Chondrocyte (in vitro differentiated cells): ENCODE results near the gene TMED4. TPM values are rescaled to one million over a fixed set of nuclear protein-coding genes. Genes with fewer than 3 reads are reported as not detected.

ENCODE experiments used
- DNase-seq: peaks from one replicate; pipeline ENCODE4 v3.0.0; 2021; ENCODE audit warnings: mixed read lengths, low spot score
- H3K27ac Mint-ChIP-seq: one replicate; pipeline ENCODE4 v1.8.0; 2021; ENCODE audit warnings: mild to moderate bottlenecking, moderate library complexity, mixed read lengths; ENCODE audit not compliant: unreplicated experiment
- H3K27me3 Mint-ChIP-seq: 2 replicates; pipeline ENCODE4 v1.8.0; 2021; ENCODE audit warnings: low read depth, mixed read lengths
- H3K36me3 Mint-ChIP-seq: 2 replicates; pipeline ENCODE4 v1.8.0; 2021; ENCODE audit warnings: low read depth, mixed read lengths
- H3K4me1 Mint-ChIP-seq: 2 replicates; pipeline ENCODE4 v1.8.0; 2021; ENCODE audit warnings: low read depth, mild to moderate bottlenecking, mixed read lengths
- H3K4me3 Mint-ChIP-seq: one replicate; pipeline ENCODE4 v1.8.0; 2021; ENCODE audit warnings: mild to moderate bottlenecking, moderate library complexity, mixed read lengths; ENCODE audit not compliant: unreplicated experiment
- H3K9me3 Mint-ChIP-seq: 2 replicates; pipeline ENCODE4 v1.8.0; 2021; ENCODE audit warnings: low read depth, mixed read lengths
- total RNA-seq: library from RNA; stranded (reverse); gene quantifications from 3 replicates; pipeline ENCODE4 v1.2.1, GENCODE V29; 2021
- TF ChIP-seq, protein P1 (sequence below): fragments of 200-600 bp; sonication (generic); IDR thresholded peaks from 2 replicates; pipeline ENCODE4 v1.5.0; 2021; ENCODE audit warnings: antibody characterized with exemption, mild to moderate bottlenecking, moderate library complexity

TMED4 gene
- total RNA-seq, 1 donor from 2014 or later = 55.1 TPM

DNA sequence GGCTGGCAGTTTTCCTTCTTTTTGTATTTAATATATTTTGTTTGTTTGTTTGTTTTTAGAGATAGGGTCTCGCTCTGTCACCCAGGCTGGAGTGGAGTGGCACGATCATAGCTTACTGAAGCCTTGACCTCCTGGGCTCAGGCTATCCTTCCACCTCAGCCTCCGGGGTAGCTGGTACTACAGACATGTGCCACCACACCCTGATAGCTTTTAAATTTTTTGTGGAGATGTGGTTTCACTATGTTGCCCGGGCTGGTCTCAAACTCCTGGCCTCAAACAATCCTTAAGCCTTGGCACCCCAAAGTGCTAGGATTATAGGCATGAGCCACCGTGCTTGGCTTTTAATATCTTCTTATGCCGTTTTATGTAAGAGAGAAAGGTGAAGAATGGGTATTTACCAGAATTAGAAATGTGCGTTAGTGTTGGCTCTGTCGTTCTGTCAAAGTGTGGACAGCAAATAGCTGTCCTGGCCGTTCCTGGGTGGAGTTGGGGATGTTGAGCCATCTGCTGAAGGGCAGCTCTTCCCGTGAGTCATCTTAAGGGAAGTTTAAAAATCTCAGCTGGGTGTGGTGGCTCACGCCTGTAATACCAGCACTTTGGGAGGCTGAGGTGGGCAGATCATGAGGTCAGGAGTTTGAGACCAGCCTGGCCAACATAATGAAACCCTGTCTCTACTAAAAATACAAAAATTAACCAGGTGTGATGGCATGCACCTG lies 39.2 kb upstream of the TMED4 start:
- Mint-ChIP-seq H3K27me3 (no peaks in the 10 kb centered on the region), H3K9me3 (no peaks in the 10 kb centered on the region), H3K4me3 (no peak overlapping the region), H3K27ac (peak overlapping the region; percentile 54), H3K36me3 (no peaks in the 10 kb centered on the region), H3K4me1 (peaks cover 44% of the 10 kb centered on the region)
- no peak for DNase-seq
- TF ChIP-seq, protein P1, sequence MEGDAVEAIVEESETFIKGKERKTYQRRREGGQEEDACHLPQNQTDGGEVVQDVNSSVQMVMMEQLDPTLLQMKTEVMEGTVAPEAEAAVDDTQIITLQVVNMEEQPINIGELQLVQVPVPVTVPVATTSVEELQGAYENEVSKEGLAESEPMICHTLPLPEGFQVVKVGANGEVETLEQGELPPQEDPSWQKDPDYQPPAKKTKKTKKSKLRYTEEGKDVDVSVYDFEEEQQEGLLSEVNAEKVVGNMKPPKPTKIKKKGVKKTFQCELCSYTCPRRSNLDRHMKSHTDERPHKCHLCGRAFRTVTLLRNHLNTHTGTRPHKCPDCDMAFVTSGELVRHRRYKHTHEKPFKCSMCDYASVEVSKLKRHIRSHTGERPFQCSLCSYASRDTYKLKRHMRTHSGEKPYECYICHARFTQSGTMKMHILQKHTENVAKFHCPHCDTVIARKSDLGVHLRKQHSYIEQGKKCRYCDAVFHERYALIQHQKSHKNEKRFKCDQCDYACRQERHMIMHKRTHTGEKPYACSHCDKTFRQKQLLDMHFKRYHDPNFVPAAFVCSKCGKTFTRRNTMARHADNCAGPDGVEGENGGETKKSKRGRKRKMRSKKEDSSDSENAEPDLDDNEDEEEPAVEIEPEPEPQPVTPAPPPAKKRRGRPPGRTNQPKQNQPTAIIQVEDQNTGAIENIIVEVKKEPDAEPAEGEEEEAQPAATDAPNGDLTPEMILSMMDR = no peak

DNA sequence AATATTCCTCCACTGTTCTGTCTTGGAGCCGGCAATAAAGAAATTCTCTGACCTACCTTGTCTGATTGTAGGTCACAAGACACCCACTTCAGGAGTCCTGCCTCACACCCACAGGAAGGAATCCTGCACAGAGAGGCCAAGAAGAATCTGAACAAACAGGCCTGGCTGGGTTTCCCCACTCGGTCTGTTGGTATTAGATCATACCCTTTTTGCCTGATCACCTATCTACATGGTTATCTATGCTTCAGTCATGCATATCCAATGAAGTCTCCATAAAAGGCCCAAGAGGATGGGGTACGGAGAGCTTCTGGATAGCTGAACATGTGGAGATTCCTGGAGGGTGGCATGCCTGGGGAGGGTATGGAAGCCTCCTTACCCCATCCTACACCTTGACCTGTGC lies 36.7 kb upstream of the TMED4 start:
- Mint-ChIP-seq H3K9me3 (no peaks in the 10 kb centered on the region), H3K27ac (peak overlapping the region; percentile 59), H3K27me3 (no peaks in the 10 kb centered on the region), H3K36me3 (no peaks in the 10 kb centered on the region), H3K4me3 (no peak overlapping the region), H3K4me1 (peaks cover 56% of the 10 kb centered on the region)
- no peak for DNase-seq
- TF ChIP-seq, protein P1 = no peak

DNA sequence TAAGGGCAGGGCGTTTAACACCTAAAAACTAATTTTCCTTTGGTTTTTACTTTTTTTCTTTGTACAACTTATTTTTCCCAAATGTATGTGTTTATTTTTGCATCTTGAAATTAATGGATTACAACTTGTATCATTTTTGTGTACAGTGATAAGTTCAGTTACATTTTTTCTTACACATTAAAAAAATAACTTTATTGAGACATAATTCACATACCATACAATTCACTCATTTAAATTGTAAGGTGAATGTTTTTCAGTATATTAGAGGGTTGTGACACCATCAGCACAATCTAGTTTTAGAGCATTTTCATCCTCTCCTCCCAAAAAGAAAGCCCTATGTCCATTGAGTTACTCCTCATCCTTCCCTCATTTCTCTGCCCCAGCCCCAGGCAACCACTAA lies 36.0 kb upstream of the TMED4 start:
- TF ChIP-seq, protein P1 = no peak
- H3K4me1 Mint-ChIP-seq = peaks cover 54% of the 10 kb centered on the region
- no peaks in the 10 kb centered on the region for H3K9me3 Mint-ChIP-seq
- peak overlapping the region; percentile 61 for H3K27ac Mint-ChIP-seq
- DNase-seq = no peak
- no peaks in the 10 kb centered on the region for H3K27me3 Mint-ChIP-seq
- no peak overlapping the region for H3K4me3 Mint-ChIP-seq
- no peaks in the 10 kb centered on the region for H3K36me3 Mint-ChIP-seq

DNA sequence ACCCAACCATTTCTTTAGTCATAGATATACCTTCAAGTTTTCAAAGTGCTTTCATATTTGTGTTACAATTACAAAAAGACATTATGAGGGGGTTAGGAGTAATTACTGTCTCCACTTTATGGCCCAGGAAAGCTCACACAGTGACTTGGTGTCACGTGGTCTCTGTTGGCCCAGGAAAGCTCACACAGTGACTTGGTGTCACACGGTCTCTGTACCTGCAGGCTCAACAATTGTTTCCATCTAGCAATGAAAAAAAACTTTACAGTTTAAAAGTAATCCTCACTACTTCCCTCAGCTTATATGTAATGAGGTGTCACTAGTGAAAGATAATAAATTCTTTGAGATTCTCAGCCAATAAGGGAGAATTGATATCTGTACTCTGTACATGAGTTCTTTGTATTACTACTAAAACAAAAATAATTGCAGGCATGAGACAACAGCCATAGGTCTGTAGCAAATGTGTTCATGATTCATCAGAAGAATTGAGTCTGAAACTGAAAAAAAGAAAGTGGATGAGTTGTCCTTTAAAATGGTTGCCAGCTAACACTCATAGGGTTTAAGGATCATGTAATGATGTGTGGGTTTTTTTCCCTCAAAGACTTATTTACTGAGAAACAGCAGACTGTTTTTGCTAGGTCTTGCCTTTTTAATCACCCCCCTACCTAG lies 35.3 kb upstream of the TMED4 start:
- Mint-ChIP-seq H3K4me3 (no peak overlapping the region), H3K27me3 (no peaks in the 10 kb centered on the region), H3K4me1 (peaks cover 48% of the 10 kb centered on the region), H3K9me3 (no peaks in the 10 kb centered on the region), H3K36me3 (no peaks in the 10 kb centered on the region), H3K27ac (peak overlapping the region; percentile 61)
- TF ChIP-seq, protein P1 = no peak
- DNase-seq = no peak

DNA sequence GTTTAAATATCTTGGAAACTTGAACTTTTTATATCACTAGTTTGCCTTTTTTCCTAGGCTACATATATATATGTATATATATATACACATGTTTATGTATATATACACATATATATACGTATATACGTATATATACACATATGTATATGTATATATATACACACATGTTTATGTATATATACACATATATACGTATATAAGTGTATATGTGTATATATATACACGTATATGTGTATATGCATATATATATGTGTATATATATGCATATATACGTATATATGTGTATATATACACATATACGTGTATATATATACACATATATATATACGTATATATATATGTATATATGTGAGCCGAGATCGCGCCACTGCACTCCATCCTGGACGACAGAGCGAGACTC lies 34.5 kb upstream of the TMED4 start:
- Mint-ChIP-seq H3K4me3 (no peak overlapping the region), H3K36me3 (no peaks in the 10 kb centered on the region), H3K4me1 (peaks cover 45% of the 10 kb centered on the region), H3K9me3 (no peaks in the 10 kb centered on the region), H3K27me3 (no peaks in the 10 kb centered on the region), H3K27ac (no peak overlapping the region)
- TF ChIP-seq, protein P1 = no peak
- no peak for DNase-seq
